Measurements from ENCODE around the gene DDA1. TPM values are rescaled to one million over a fixed set of nuclear protein-coding genes. Genes with fewer than 3 reads are reported as not detected.

Gene DDA1
- total RNA-seq, 8 experiments from 2014 or later = 39.4 to 85.9 (median 67.4) TPM

DNA sequence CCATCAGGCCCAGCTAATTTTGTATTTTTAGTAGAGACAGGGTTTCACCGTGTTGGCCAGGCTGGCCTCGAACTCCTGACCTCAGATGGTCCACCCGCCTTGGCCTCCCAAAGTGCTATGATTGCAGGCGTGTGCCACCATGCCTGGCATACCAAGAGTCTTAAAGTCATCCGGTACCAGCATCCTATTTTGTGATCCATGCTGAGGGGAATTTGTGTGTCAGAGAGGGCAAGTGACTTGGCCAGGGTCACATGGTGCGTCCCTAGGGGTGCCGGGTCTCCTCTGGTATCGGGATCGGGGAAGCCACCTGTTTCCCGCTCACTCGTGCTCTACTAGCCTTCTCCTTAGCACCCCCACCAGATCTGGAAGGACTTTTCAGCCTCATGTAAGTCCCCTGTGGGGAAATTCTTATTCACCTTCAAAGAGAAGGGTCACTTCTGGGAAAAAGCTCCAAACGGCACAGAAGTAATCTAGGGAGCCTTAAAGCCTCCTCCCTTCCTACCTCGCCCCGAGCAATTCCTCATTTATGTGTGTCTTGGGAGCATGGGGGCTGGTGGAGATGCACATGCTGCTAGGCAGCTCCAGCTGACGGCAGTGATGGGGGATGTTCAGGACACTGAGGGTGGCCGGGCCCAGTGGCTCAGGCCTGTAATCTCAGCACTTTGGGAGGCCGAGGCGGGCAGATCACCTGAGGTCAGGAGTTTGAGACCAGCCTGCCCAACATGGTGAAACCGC lies 33.8 kb upstream of the DDA1 start:
- no peak overlapping the region for H3K27ac ChIP-seq
- no peaks in the 10 kb centered on the region for H3K4me1 ChIP-seq (replicated peaks in 1 of 2)
- no peak overlapping the region for H3K4me3 ChIP-seq
- in situ Hi-C loops (cut with MboI; ENCODE audit: low pct_unique_long_range_greater_than_20kb in 2 of 9, low sequenced_read_pairs in 9 of 9, unreplicated experiment in 9 of 9) = loop anchor here in 5 of 9 experiments (25.0 kb wide), 1 partner anchor 213 kb away; no protein-coding TSS in a partner anchor
- no peak for ATAC-seq (replicated peaks in 6 of 8)
- 83 to 100% (median 90%) methylated on average over 3 to 9 of the region's 19 CpGs; no CpG with 5 or more reads in 4 of the 10 experiments for WGBS, 10 experiments

DNA sequence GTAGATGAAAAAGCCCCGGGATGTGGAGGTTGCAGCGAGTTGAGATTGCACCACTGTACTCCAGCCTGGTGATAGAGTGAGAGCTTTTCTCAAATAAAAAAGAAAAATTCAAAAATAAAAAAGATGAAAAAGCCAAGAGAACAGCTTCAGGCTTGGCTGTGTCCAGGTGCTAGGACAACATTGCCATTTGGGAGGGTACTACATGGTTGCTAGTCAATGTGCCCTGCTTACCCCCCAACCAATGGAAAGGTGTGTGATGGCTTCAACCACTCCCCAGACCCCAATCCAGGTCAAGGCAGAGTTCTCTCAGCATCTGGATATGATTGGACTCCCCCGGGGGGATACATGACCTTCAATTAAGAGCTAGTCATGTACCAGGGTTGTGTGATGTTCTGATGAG lies 29.9 kb upstream of the DDA1 start:
- 72 to 100% (median 94%) methylated on average over 1 to 3 of the region's 3 CpGs; no CpG with 5 or more reads in 3 of the 10 experiments for WGBS, 10 experiments
- ATAC-seq (replicated peaks in 6 of 8) = no peak
- Histone ChIP-seq H3K4me3 (no peak overlapping the region), H3K4me1 (replicated peaks in 1 of 2) (peaks cover 0 to 11% of the 10 kb centered on the region in 2 donors), H3K27ac (no peak overlapping the region)
- in situ Hi-C loops (cut with MboI; ENCODE audit: low pct_unique_long_range_greater_than_20kb in 2 of 9, low sequenced_read_pairs in 9 of 9, unreplicated experiment in 9 of 9) = loop anchor here in 5 of 9 experiments (25.0 kb wide), 1 partner anchor 217 kb away; no protein-coding TSS in a partner anchor

DNA sequence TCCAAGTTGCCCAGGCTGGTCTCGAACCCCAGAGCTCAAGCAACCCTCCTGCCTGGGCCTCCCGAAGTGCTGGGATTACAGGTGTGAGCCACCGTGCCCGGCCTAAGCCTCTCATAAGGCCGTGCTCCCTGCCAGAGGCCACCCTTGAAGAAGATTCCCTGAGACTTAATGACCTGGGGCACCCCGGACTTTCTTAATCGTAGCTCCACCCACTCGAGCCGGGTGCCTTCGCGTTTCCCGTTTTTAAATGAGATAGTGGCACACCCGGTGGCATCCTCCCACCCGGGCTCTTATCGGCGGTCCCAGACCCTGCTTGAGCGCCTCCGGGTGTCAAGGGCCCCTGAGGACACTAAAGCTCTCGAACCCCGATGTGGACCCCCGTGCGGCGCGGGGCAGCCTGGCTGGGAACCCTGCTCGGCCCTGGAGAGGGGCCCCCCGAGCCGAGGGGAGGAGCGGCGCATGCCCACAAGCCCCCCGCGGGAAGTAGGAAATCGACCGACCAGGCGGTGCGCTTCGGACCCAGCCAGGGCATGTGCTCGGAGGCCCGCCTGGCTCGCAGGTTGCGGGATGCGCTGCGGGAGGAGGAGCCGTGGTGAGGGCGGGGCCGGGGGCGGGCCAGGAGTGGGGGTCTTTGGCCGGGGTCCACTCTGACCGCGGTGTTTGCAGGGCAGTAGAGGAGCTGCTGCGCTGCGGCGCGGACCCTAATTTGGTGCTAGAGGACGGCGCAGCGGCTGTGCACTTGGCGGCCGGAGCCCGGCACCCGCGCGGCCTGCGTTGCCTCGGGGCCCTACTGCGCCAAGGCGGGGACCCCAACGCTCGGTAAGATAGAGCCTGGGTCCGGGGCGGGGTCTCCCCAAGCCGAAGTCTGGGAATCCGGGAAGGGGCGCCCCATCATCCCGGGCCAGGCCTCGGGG lies 27.7 kb upstream of the DDA1 start, which contains the start of gene ANKLE1:
TSS of gene ANKLE1 (plus strand) at position 511 of the 914 bp plus-strand sequence. CDS start at position 531, 20 bp downstream.
- Histone ChIP-seq H3K27ac (no peak within 1 kb of the TSS), H3K4me1 (replicated peaks in 1 of 2) (peaks cover 0 to 11% of the 10 kb centered on the region in 2 donors), H3K4me3 (peak within 1 kb of the TSS in 4 of 5 donors; percentile 13 to 20 (median 16))
- 10 to 80% (median 22%) methylated on average over 1 to 7 of the region's 75 CpGs; no CpG with 5 or more reads in 6 of the 10 experiments for WGBS, 10 experiments
- in situ Hi-C loops (cut with MboI; ENCODE audit: low pct_unique_long_range_greater_than_20kb in 2 of 9, low sequenced_read_pairs in 9 of 9, unreplicated experiment in 9 of 9) = loop anchor here in 8 of 9 experiments (10.0 to 25.0 kb wide), 3 partner anchors 207 to 219 kb away; partner anchors contain the start of genes HAUS8 (in 1 of the 8) and MYO9B (in 1 of the 8)
- peak; percentile 3 to 58 (median 38) for ATAC-seq (replicated peaks in 6 of 8)

DNA sequence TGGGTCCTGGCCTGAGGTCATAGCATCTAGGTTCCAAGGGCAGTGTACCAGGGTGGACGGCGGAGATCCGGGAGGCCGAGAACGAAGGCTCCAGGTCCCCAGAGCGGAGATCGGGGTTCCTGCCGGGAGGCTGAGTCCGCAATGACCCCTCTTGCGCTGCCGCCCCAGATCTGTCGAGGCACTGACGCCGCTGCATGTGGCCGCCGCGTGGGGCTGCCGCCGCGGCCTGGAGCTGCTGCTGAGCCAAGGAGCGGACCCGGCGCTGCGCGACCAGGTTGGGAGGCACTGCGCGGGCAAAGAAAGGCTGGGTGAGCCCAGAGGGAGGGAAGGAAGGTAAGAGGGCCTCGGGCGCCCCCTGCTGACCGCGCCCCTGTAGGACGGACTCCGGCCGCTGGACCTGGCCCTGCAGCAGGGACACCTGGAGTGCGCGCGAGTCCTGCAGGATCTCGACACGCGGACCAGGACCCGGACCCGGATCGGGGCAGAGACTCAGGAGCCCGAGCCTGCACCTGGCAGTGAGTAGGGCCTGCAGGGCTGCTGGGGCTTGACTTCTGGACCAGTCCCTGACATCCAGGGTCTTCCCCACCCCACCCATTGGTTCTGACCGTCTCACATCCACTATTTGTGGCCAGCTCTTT lies 26.8 kb upstream of the DDA1 start:
- in situ Hi-C loops (cut with MboI; ENCODE audit: low pct_unique_long_range_greater_than_20kb in 2 of 9, low sequenced_read_pairs in 9 of 9, unreplicated experiment in 9 of 9) = loop anchor here in 8 of 9 experiments (10.0 to 25.0 kb wide), 3 partner anchors 208 to 220 kb away; partner anchors contain the start of genes HAUS8 (in 1 of the 8) and MYO9B (in 1 of the 8)
- Histone ChIP-seq H3K27ac (no peak overlapping the region), H3K4me3 (peak overlapping the region in 3 of 5 donors; percentile 10 to 20 (median 13)), H3K4me1 (replicated peaks in 1 of 2) (peaks cover 0 to 11% of the 10 kb centered on the region in 2 donors)
- 0 to 100% (median 11%) methylated on average over 1 to 12 of the region's 45 CpGs; no CpG with 5 or more reads in 3 of the 10 experiments for WGBS, 10 experiments
- peak; percentile 92 to 96 (median 94) for ATAC-seq (replicated peaks in 6 of 8)

DNA sequence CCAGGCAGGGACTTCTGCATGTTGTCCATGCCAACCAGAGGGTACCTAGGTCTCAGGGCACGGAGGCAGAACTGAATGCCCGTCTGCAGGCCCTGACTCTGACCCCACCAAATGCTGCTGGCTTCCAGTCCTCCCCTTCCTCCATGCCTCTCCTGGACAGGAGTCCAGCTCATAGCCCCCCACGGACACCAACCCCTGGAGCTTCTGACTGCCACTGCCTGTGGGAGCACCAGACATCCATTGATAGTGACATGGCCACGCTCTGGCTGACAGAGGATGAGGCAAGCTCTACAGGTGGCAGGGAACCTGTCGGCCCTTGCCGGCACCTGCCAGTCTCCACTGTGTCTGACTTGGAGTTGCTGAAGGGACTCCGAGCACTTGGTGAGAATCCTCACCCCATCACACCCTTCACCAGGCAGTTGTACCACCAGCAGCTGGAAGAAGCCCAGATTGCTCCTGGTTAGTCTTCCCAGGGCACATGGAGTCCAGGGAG lies 25.8 kb upstream of the DDA1 start:
- 60 to 100% (median 87%) methylated on average over 1 to 4 of the region's 7 CpGs; no CpG with 5 or more reads in 5 of the 10 experiments for WGBS, 10 experiments
- in situ Hi-C loops (cut with MboI; ENCODE audit: low pct_unique_long_range_greater_than_20kb in 2 of 9, low sequenced_read_pairs in 9 of 9, unreplicated experiment in 9 of 9) = loop anchor here in 8 of 9 experiments (10.0 to 25.0 kb wide), 3 partner anchors 209 to 221 kb away; partner anchors contain the start of genes HAUS8 (in 1 of the 8) and MYO9B (in 1 of the 8)
- peaks cover 0 to 11% of the 10 kb centered on the region in 2 donors for H3K4me1 ChIP-seq (replicated peaks in 1 of 2)
- H3K4me3 ChIP-seq = no peak overlapping the region
- ATAC-seq (replicated peaks in 6 of 8) = no peak
- H3K27ac ChIP-seq = no peak overlapping the region

DNA sequence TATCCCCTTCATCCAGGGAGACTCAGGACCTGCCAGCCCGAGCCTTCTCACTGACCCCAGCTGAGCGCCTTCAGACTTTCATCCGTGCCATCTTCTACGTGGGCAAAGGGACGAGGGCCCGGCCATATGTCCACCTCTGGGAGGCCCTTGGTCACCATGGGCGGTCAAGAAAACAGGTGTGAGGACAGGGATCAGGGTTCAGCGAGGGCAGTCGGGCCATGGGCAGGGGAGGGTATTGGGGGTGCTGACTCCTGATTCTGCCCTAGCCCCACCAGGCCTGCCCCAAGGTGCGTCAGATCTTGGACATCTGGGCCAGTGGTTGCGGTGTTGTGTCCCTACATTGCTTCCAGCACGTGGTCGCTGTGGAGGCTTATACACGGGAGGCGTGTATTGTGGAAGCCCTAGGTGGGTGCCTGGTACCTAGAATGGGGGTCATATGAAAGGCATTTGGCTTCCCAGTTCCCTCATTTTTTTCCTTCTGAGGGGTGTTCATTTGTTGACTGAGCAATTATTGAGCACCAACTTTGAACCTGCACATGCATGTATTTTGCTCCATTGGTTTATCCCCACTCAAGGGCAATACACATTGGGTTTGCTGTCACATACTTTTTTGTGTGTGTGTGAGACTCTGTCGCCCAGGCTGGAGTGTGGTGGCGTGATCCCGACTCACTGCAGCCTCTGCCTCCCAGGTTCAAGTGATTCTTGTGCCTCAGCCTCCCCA lies 23.8 kb upstream of the DDA1 start:
- no peak overlapping the region for H3K4me3 ChIP-seq
- no peak for ATAC-seq (replicated peaks in 6 of 8)
- in situ Hi-C loops (cut with MboI; ENCODE audit: low pct_unique_long_range_greater_than_20kb in 2 of 9, low sequenced_read_pairs in 9 of 9, unreplicated experiment in 9 of 9) = loop anchor here in 8 of 9 experiments (10.0 to 25.0 kb wide), 3 partner anchors 211 to 223 kb away; partner anchors contain the start of genes HAUS8 (in 1 of the 8) and MYO9B (in 1 of the 8)
- no peak overlapping the region for H3K27ac ChIP-seq
- WGBS, 10 experiments = 0 to 100% (median 87%) methylated on average over 1 to 10 of the region's 18 CpGs; no CpG with 5 or more reads in 2 of the 10 experiments
- peaks cover 0 to 14% of the 10 kb centered on the region in 2 donors for H3K4me1 ChIP-seq (replicated peaks in 1 of 2)

DNA sequence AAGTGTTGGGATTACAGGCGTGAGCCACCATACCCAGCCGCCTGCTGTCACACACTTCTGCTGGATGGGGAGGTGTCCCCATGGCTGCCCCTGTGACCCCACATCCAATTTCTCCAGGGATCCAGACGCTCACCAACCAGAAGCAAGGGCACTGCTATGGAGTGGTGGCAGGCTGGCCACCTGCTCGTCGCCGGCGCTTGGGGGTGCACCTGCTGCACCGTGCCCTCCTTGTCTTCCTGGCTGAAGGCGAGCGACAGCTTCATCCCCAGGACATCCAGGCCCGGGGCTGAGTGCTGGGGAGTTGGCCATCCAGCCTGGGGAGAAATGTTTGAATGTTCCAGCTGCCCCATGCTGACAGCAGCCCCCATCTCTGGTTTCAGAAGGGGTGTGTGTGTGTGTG lies 23.1 kb upstream of the DDA1 start:
- in situ Hi-C loops (cut with MboI; ENCODE audit: low pct_unique_long_range_greater_than_20kb in 2 of 9, low sequenced_read_pairs in 9 of 9, unreplicated experiment in 9 of 9) = loop anchor here in 8 of 9 experiments (10.0 to 25.0 kb wide), 3 partner anchors 211 to 224 kb away; partner anchors contain the start of genes HAUS8 (in 1 of the 8) and MYO9B (in 1 of the 8)

DNA sequence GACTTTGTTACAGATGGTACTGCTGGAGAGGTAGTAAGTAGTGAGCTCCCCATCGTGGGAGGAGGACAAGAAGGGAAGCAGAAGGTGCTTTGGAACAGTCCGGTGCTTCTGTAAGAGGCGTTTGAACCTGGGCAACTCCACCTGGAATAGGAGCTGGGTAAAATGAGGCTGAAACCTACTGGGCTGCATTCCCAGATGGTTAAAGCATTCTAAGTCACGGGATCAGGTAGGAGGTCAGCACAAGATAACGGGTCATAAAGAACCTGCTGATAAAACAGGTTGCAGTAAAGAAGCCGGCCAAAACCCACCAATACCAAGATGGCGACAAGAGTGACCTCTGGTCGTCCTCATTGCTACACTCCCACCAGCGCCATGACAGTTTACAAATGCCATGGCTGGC lies 22.6 kb upstream of the DDA1 start:
- no peak for ATAC-seq (replicated peaks in 6 of 8)
- H3K4me1 ChIP-seq (replicated peaks in 1 of 2) = peaks cover 0 to 11% of the 10 kb centered on the region in 2 donors
- WGBS, 10 experiments = 33 to 100% (median 80%) methylated on average over 1 to 6 of the region's 9 CpGs; no CpG with 5 or more reads in 2 of the 10 experiments
- H3K27ac ChIP-seq = no peak overlapping the region
- H3K4me3 ChIP-seq = no peak overlapping the region
- in situ Hi-C loops (cut with MboI; ENCODE audit: low pct_unique_long_range_greater_than_20kb in 2 of 9, low sequenced_read_pairs in 9 of 9, unreplicated experiment in 9 of 9) = loop anchor here in 8 of 9 experiments (10.0 to 25.0 kb wide), 3 partner anchors 212 to 224 kb away; partner anchors contain the start of genes HAUS8 (in 1 of the 8) and MYO9B (in 1 of the 8)

More for the DNA sequence above, 23.1 kb upstream of the DDA1 start:
- no peak overlapping the region for H3K27ac ChIP-seq
- no peak overlapping the region for H3K4me3 ChIP-seq
- 81 to 89% (median 86%) methylated on average over 1 to 5 of the region's 11 CpGs; no CpG with 5 or more reads in 7 of the 10 experiments for WGBS, 10 experiments
- peaks cover 0 to 14% of the 10 kb centered on the region in 2 donors for H3K4me1 ChIP-seq (replicated peaks in 1 of 2)
- no peak for ATAC-seq (replicated peaks in 6 of 8)

DNA sequence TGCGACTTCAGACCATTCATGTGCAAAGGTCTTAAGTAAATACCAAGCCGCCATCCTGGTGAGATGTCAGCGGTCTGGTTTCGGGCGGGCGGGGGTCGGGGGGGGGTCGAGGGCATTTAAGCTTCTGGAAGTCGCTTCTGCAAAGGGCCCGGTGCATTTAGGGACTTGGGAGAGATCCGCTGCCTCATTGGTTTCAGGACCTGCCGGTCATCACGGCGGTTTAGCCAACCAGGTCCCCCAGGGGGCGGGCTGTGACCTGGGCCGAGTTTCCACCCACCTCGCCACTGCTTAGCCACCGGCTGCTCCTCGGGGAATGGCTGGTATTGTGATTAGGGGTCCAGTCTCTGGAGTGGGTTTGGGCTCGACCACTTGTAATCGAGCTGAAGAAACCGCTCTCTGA lies 19.9 kb upstream of the DDA1 start:
- 0 to 41% (median 33%) methylated on average over 1 to 5 of the region's 22 CpGs; no CpG with 5 or more reads in 5 of the 10 experiments for WGBS, 10 experiments
- no peak overlapping the region for H3K4me3 ChIP-seq
- no peak overlapping the region for H3K27ac ChIP-seq
- H3K4me1 ChIP-seq (replicated peaks in 1 of 2) = peaks cover 0 to 3% of the 10 kb centered on the region in 2 donors
- in situ Hi-C loops (cut with MboI; ENCODE audit: low pct_unique_long_range_greater_than_20kb in 2 of 9, low sequenced_read_pairs in 9 of 9, unreplicated experiment in 9 of 9) = loop anchor here in 8 of 9 experiments (10.0 to 25.0 kb wide), 3 partner anchors 215 to 227 kb away; partner anchors contain the start of genes HAUS8 (in 1 of the 8) and MYO9B (in 1 of the 8)
- peak in 5 of 8 experiments; percentile 9 to 40 (median 27) for ATAC-seq (replicated peaks in 6 of 8)

DNA sequence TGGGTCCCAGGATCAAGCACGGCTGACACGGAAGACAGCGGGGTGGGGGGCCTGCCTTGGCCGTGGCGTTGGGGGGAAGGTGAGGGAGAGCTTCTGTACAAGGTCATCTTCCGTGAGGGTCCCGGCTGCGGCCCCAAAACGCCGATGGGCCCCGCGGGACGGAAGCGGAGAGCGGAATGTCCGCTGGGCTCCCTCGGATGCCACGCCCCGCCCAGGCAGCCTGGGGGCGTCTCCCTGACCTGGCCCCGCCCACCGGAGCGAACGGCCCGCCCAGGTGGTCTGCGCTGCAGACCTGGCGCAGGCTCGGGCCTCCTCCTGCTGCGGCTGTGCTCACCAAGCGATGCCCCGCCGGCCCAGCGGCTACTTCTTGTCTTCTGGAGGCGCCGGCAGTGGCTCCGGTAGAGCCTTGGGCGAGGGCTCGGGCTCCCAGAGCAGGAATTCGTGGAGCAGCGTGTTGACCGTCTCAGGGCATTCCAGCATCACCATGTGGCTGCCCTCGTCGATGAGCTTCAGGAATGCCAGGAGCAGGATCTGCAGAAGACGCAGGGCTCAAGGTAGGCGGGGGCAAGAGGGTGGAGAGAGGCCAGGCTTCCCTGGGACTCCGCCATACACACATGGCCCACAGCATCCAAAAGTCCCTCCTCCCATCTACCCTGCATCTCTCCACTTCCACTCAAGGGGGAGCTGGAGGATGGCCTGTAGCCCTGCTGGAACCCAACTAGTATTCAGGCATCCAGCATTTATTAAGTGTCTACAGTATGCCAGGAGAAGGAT lies 16.9 kb upstream of the DDA1 start:
- WGBS, 10 experiments = 0 to 30% (median 8%) methylated on average over 1 to 16 of the region's 46 CpGs; no CpG with 5 or more reads in 5 of the 10 experiments
- H3K27ac ChIP-seq = peak overlapping the region; percentile 35 to 50

More for the DNA sequence above, 16.9 kb upstream of the DDA1 start:
- peak; percentile 88 to 97 (median 92) for ATAC-seq (replicated peaks in 6 of 8)
- Histone ChIP-seq H3K4me3 (peak overlapping the region; percentile 10 to 36 (median 35)), H3K4me1 (replicated peaks in 1 of 2) (peaks cover 0 to 3% of the 10 kb centered on the region in 2 donors)
- in situ Hi-C loops (cut with MboI; ENCODE audit: low pct_unique_long_range_greater_than_20kb in 2 of 9, low sequenced_read_pairs in 9 of 9, unreplicated experiment in 9 of 9) = loop anchor here in 5 of 9 experiments (25.0 kb wide), 1 partner anchor 230 kb away; no protein-coding TSS in a partner anchor
